ENCODE results near the gene MVK. TPM values are rescaled to one million over a fixed set of nuclear protein-coding genes. Genes with fewer than 3 reads are reported as not detected.

MVK gene
- total and polyA plus RNA-seq, 2 of the 4 experiments (the other 2 are of a cell fraction) = 6.6 to 11.5 TPM

- TF ChIP-seq SMC3 (IDR thresholded peaks at IDR 0.05; ENCODE audit: low read depth, low read length) = no peak
Measured at GRCh38 chr12:109558374-109559199, 15.0 kb upstream of the MVK start (continued).

- H3K18ac ChIP-seq (ENCODE audit: low read depth, low read length) = no peak overlapping the region
- BruUV-seq (replicated peaks) = no TSS peak
- H3K36me3 ChIP-seq (ENCODE audit: control insufficient read depth, insufficient read depth, low read length) = no peaks in the 10 kb centered on the region
- WGBS, 2 experiments (ENCODE audit: extremely low coverage in 2 of 2, insufficient read length in 1 of 2) = no CpG with 5 or more reads among the region's 6 CpGs
- dilution Hi-C loops (cut with HindIII; ENCODE audit: low sequenced_read_pairs, unreplicated experiment) = no loop called here
- CTCF ChIA-PET = interaction anchor here (1.4 kb wide), 1 partner anchor 14 kb away, joined by 3 read pairs; no protein-coding TSS in a partner anchor
- no peak overlapping the region for H3K23ac ChIP-seq (ENCODE audit: low read depth, low read length)
- H4K5ac ChIP-seq (ENCODE audit: low read depth, low read length) = no peak overlapping the region
- H3K4ac ChIP-seq (ENCODE audit: low read depth, low read length) = no peak overlapping the region
- peaks cover 4% of the 10 kb centered on the region; the same call in 1 of the 2 replicates for H3K27me3 ChIP-seq (ENCODE audit: control insufficient read depth, insufficient read depth, low read length)
- H3K14ac ChIP-seq (replicated peaks; ENCODE audit: low read depth, low read length) = no peak overlapping the region
- H3K9me1 ChIP-seq (ENCODE audit: insufficient read depth, low read length) = no peaks in the 10 kb centered on the region
- no peak overlapping the region for H3K56ac ChIP-seq (ENCODE audit: extremely low read depth, insufficient read depth, low read length)
- H4K8ac ChIP-seq (ENCODE audit: low read depth in 2 of 2, low read length in 2 of 2) = no peak overlapping the region
- H3K4me2 ChIP-seq (ENCODE audit: low read depth, low read length) = no peak overlapping the region
- no peak overlapping the region for H4K91ac ChIP-seq (ENCODE audit: insufficient read depth, low read depth, low read length)
- H2BK20ac ChIP-seq (ENCODE audit: low read depth, low read length) = no peak overlapping the region
- no peaks in the 10 kb centered on the region for H4K20me1 ChIP-seq (ENCODE audit: insufficient read depth, low read length)
- in situ Hi-C loops (cut with MboI; ENCODE audit: low sequenced_read_pairs) = no loop called here
- no peak overlapping the region for H2AFZ ChIP-seq (replicated peaks; ENCODE audit: low read length, poor library complexity)
- no peak overlapping the region for H2BK15ac ChIP-seq (ENCODE audit: low read depth, low read length)
- H3K4me1 ChIP-seq (ENCODE audit: control insufficient read depth, insufficient read depth, low read length) = no peaks in the 10 kb centered on the region
- no peaks in the 10 kb centered on the region for H3K79me1 ChIP-seq (ENCODE audit: low read depth in 1 of 2, low read length in 2 of 2)
- no peak overlapping the region for H2BK120ac ChIP-seq (ENCODE audit: low read depth, low read length)
- POLR2A ChIA-PET (ENCODE audit: unreplicated experiment) = no interaction called here
- H3K9ac ChIP-seq (ENCODE audit: low read depth, low read length) = no peak overlapping the region
- no peak overlapping the region for H3K4me3 ChIP-seq (ENCODE audit: insufficient read depth, low read depth, low read length)
- no peak overlapping the region for H2AK5ac ChIP-seq (ENCODE audit: low read depth, low read length)
- H2BK5ac ChIP-seq (ENCODE audit: low read depth, low read length, poor library complexity, severe bottlenecking) = no peak overlapping the region
- H3K9me3 ChIP-seq (ENCODE audit: control insufficient read depth, insufficient read depth, low read length) = 0 out of 2 replicates have a peak, but pooled peaks cover 2% of the 10 kb centered on the region
- H3K27ac ChIP-seq (ENCODE audit: insufficient read depth, low read length) = no peak overlapping the region
- no peak overlapping the region for H2AK9ac ChIP-seq (replicated peaks; ENCODE audit: low read depth, low read length, poor library complexity)
- DNase-seq = no peak
- no peak for ATAC-seq (ENCODE audit: low read depth)
- intact Hi-C loops (cut with micrococcal nuclease) = no loop called here
- TF ChIP-seq MXI1 (IDR thresholded peaks at IDR 0.05; ENCODE audit: borderline replicate concordance, low read depth, low read length) = no peak
- TF ChIP-seq USF2 (IDR thresholded peaks at IDR 0.05; ENCODE audit: low read depth, low read length) = no peak
- TF ChIP-seq CTCF (conservative IDR thresholded peaks at IDR 0.05; ENCODE audit: low read depth, low read length) = no peak
- TF ChIP-seq POLR2A (IDR thresholded peaks at IDR 0.05; ENCODE audit: low read depth, low read length) = no peak
- TF ChIP-seq CHD1 (IDR thresholded peaks at IDR 0.05; ENCODE audit: low read depth, low read length) = no peak
- no peak for TF ChIP-seq CEBPB (IDR thresholded peaks at IDR 0.05; ENCODE audit: low read depth, low read length)
- no peak for TF ChIP-seq NFE2L2 (IDR thresholded peaks at IDR 0.05; ENCODE audit: low read depth, low read length)
- TF ChIP-seq MAZ (IDR thresholded peaks at IDR 0.05; ENCODE audit: borderline replicate concordance, low read depth, low read length) = no peak
- TF ChIP-seq RFX5 (IDR thresholded peaks at IDR 0.05; ENCODE audit: low read depth, low read length) = no peak
- no peak for TF ChIP-seq RCOR1 (IDR thresholded peaks at IDR 0.05; ENCODE audit: insufficient replicate concordance, low read length)
- TF ChIP-seq MAFK (IDR thresholded peaks at IDR 0.05; ENCODE audit: low read depth, low read length) = no peak
- TF ChIP-seq ELK1 (IDR thresholded peaks at IDR 0.05; ENCODE audit: borderline replicate concordance, low read depth, low read length) = no peak
Measured at GRCh38 chr12:109559200-109559505, 14.4 kb upstream of the MVK start.
